Common myeloid progenitor, CD34-positive (primary cell): Measurements from ENCODE around the gene GINS2.

Source experiments
- CTCF ChIA-PET: fragments of 350-600 bp; sonication (Branson Sonifier 250); formaldehyde crosslinking; loops from one replicate; lab custom pipeline; 2021; ENCODE audit warnings: antibody characterized with exemption; lab: Charles Lee
- POLR2A ChIA-PET: fragments of 350-600 bp; sonication (Branson Sonifier 250); formaldehyde crosslinking; loops from one replicate; lab custom pipeline; 2021; ENCODE audit warnings: antibody characterized with exemption; lab: Charles Lee
- DNase-seq, 3 donors: peaks; one replicate each; pipeline versions ENCODE4 v3.0.0 to v3.0.0-alpha.2; 2013
- H3K27ac ChIP-seq, 2 experiments: 1 replicate in 1 of 2; 2 replicates in 1 of 2; pipeline ENCODE4 v1.7.0; 2013; ENCODE audit warnings: inconsistent platforms in 2 of 2, low read length in 2 of 2, mild to moderate bottlenecking in 2 of 2, low read depth in 1 of 2, moderate library complexity in 1 of 2; ENCODE audit not compliant: severe bottlenecking in 2 of 2, insufficient read depth in 1 of 2, poor library complexity in 1 of 2
- H3K27me3 ChIP-seq, 5 experiments: replicated peaks in 2 of 5; 1 replicate in 3 of 5; 2 replicates in 2 of 5; pipeline versions ENCODE4 v1.6.1 to v1.7.0; 2013; ENCODE audit warnings: low read length in 4 of 5, mild to moderate bottlenecking in 2 of 5, moderate library complexity in 2 of 5, inconsistent platforms in 1 of 5; ENCODE audit not compliant: insufficient read depth in 5 of 5, control insufficient read depth in 4 of 5
- H3K36me3 ChIP-seq, 4 experiments: 1 replicate in 2 of 4; 2 replicates in 2 of 4; pipeline versions ENCODE4 v1.6.1 to v1.7.0; 2013; ENCODE audit warnings: low read length in 3 of 4, control low read depth in 1 of 4, mild to moderate bottlenecking in 1 of 4; ENCODE audit not compliant: control insufficient read depth in 4 of 4, insufficient read depth in 4 of 4
- H3K4me1 ChIP-seq, 4 experiments: 1 replicate in 3 of 4; 2 replicates in 1 of 4; pipeline versions ENCODE4 v1.6.1 to v1.7.1; 2013; ENCODE audit warnings: low read length in 3 of 4, mild to moderate bottlenecking in 3 of 4, control low read depth in 1 of 4, inconsistent platforms in 1 of 4, moderate library complexity in 1 of 4; ENCODE audit not compliant: control insufficient read depth in 4 of 4, insufficient read depth in 4 of 4; ENCODE audit errors: control extremely low read depth in 1 of 4
- H3K4me3 ChIP-seq, 7 experiments: 1 replicate in 4 of 7; 2 replicates in 3 of 7; pipeline versions ENCODE4 v1.5.1 to v1.7.0; 2013; ENCODE audit warnings: mild to moderate bottlenecking in 7 of 7, low read length in 6 of 7, moderate library complexity in 6 of 7, inconsistent platforms in 2 of 7, low read depth in 2 of 7, control low read depth in 1 of 7; ENCODE audit not compliant: insufficient read depth in 4 of 7, control insufficient read depth in 1 of 7; ENCODE audit errors: extremely low read depth in 1 of 7
- H3K9me3 ChIP-seq, 5 experiments: 1 replicate in 4 of 5; 2 replicates in 1 of 5; pipeline versions ENCODE4 v1.6.1 to v1.7.1; 2013; ENCODE audit warnings: low read length in 4 of 5, mild to moderate bottlenecking in 2 of 5, inconsistent platforms in 1 of 5, low read depth in 1 of 5, moderate library complexity in 1 of 5; ENCODE audit not compliant: control insufficient read depth in 4 of 5, insufficient read depth in 2 of 5; ENCODE audit errors: control extremely low read depth in 1 of 5
- WGBS: methylation state at CpG from one replicate; pipeline ENCODE4 v1.1.5; 2013; ENCODE audit not compliant: insufficient coverage; 5-methylcytosine and 5-hydroxymethylcytosine counted together

Gene GINS2

DNA sequence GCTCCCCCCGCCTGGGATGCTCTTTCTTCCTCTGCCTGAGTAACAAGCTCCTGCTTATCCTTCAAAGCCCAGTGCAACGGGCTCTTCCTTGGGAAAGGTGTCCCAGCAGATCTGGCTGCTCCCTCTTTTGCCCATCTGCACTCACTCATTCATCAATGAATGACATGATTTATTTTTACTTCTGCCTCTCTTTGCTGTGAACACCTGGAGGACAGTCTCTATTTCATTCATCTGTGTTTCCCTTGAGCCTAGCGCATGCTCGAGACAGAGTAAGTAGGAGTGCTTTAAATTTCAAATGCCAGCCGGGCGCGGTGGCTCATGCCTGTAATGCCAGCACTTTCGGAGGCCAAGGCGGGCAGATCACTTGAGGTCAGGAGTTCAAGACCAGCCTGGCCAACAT is 22.0 kb upstream of the GINS2 start:
- H3K36me3 ChIP-seq: no peaks in the 10 kb centered on the region
- ChIA-PET POLR2A (no interaction called here), CTCF (interaction anchor here (0.6 kb wide), 1 partner anchor 8 kb away, joined by 3 read pairs; no protein-coding TSS in a partner anchor)
- no peak for DNase-seq
- 91% methylated on average over 9 of the region's 9 CpGs for WGBS
- peaks cover 0 to 7% (median 6%) of the 10 kb centered on the region in 4 experiments for H3K4me1 ChIP-seq
- peaks cover 0 to 7% (median 3%) of the 10 kb centered on the region in 5 experiments for H3K9me3 ChIP-seq
- H3K4me3 ChIP-seq: no peak overlapping the region
- no peak overlapping the region for H3K27ac ChIP-seq
- H3K27me3 ChIP-seq: no peaks in the 10 kb centered on the region

GRCh38 chr16:85709766-85710585 is 21.2 kb upstream of the GINS2 start:
- Histone ChIP-seq H3K36me3 (no peaks in the 10 kb centered on the region), H3K9me3 (peaks cover 0 to 7% (median 3%) of the 10 kb centered on the region in 5 experiments), H3K4me1 (peaks cover 0 to under 1% (median 0%) of the 10 kb centered on the region in 4 experiments), H3K27me3 (no peaks in the 10 kb centered on the region), H3K4me3 (no peak overlapping the region), H3K27ac (no peak overlapping the region)
- ChIA-PET CTCF (interaction anchor here (1.4 to 1.5 kb wide), 2 partner anchors 27 to 34 kb away, joined by 4 read pairs; no protein-coding TSS in a partner anchor), POLR2A (no interaction called here)
- 96% methylated on average over 46 of the region's 53 CpGs for WGBS
- no peak for DNase-seq

- H3K4me1 ChIP-seq: no peaks in the 10 kb centered on the region
- no peak overlapping the region for H3K27ac ChIP-seq
- CTCF ChIA-PET: interaction anchor here (1.3 to 1.5 kb wide), 2 partner anchors 32 to 50 kb away, joined by 3 to 4 read pairs; no protein-coding TSS in a partner anchor
- no peak for DNase-seq
- POLR2A ChIA-PET: no interaction called here
- H3K36me3 ChIP-seq: no peaks in the 10 kb centered on the region
- peaks cover 0 to 7% (median 3%) of the 10 kb centered on the region in 5 experiments for H3K9me3 ChIP-seq
- WGBS: 93% methylated on average over 5 of the region's 6 CpGs
- no peaks in the 10 kb centered on the region for H3K27me3 ChIP-seq
- H3K4me3 ChIP-seq: no peak overlapping the region
Observed at GRCh38 chr16:85708338-85708737, 19.6 kb upstream of the GINS2 start.

GRCh38 chr16:85707528-85708095 is 18.9 kb upstream of the GINS2 start:
- Histone ChIP-seq H3K4me3 (no peak overlapping the region), H3K9me3 (peaks cover 0 to 7% (median 3%) of the 10 kb centered on the region in 5 experiments), H3K27me3 (no peaks in the 10 kb centered on the region), H3K4me1 (no peaks in the 10 kb centered on the region), H3K27ac (no peak overlapping the region), H3K36me3 (no peaks in the 10 kb centered on the region)
- CTCF ChIA-PET: no interaction called here
- DNase-seq: no peak
- POLR2A ChIA-PET: no interaction called here
- WGBS: 94% methylated on average over 11 of the region's 16 CpGs

DNA sequence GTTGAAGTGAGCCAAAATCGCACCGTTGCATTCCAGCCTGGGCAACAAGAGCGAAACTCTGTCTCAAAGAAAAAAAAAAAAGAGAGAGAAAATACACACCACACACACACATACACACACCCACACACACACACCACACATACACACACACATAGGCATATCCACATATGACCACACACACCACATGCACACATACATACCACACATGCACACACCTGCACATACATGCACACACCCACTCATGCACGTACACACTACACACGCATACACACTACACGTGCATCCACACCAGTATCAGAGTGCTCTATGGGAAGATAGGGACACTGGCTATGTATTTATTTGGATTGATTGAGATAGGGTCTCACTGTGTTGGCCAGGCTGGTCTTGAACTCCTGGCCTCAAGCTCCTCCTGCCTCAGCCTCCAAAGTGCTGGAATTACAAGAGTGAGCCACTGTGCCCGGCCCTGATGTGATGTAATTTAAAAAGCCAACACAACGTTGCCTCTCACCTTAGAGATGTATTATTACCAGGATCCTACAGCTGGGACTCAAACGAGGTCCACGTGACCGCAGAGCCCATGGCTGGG is 17.8 kb upstream of the GINS2 start:
- Histone ChIP-seq H3K4me3 (no peak overlapping the region), H3K27me3 (no peaks in the 10 kb centered on the region), H3K9me3 (no peaks in the 10 kb centered on the region), H3K36me3 (no peaks in the 10 kb centered on the region), H3K4me1 (no peaks in the 10 kb centered on the region), H3K27ac (no peak overlapping the region)
- ChIA-PET POLR2A (no interaction called here), CTCF (no interaction called here)
- no peak for DNase-seq
- 97% methylated on average over 8 of the region's 11 CpGs for WGBS

GRCh38 chr16:85704900-85705846 is 16.4 kb upstream of the GINS2 start:
- Histone ChIP-seq H3K9me3 (no peaks in the 10 kb centered on the region), H3K36me3 (no peaks in the 10 kb centered on the region), H3K4me3 (no peak overlapping the region), H3K4me1 (no peaks in the 10 kb centered on the region), H3K27me3 (no peaks in the 10 kb centered on the region), H3K27ac (no peak overlapping the region)
- WGBS: 95% methylated on average over 14 of the region's 20 CpGs
- CTCF ChIA-PET: interaction anchor here (0.7 kb wide), 1 partner anchor 13 kb away, joined by 3 read pairs; no protein-coding TSS in a partner anchor
- no peak for DNase-seq
- POLR2A ChIA-PET: interaction anchor here (0.6 kb wide), 1 partner anchor 350 kb away, joined by 4 read pairs; no protein-coding TSS in a partner anchor
